Tibial artery (tissue), 4 donors: Measurements from ENCODE around the gene TP53.
"Not testable (repeated sequence)": the region's sequence is repeated elsewhere in the genome, so short reads cannot be mapped to it uniquely, and the experiment has no call there.

Source experiments
- DNase-seq, 2 donors: peaks; one replicate each; pipeline ENCODE4 v3.0.0-alpha.2; 2019
- H3K27ac ChIP-seq, 2 donors: fragments of 200-600 bp; sonication (generic) in 1 of 2; 1 replicate in 1 of 2; 2 replicates in 1 of 2; pipeline ENCODE4 v1.5.1; 2018 to 2019; ENCODE audit warnings: mild to moderate bottlenecking in 1 of 2
- H3K27me3 ChIP-seq, 2 donors: fragments of 200-600 bp; sonication (generic) in 1 of 2; one replicate each; pipeline versions ENCODE4 v1.5.1 to v1.6.0; 2016 to 2019
- H3K36me3 ChIP-seq, 3 donors: fragments of 200-600 bp; sonication (generic) in 2 of 3; one replicate each; pipeline ENCODE4 v1.5.1; 2016 to 2019; ENCODE audit warnings: mild to moderate bottlenecking in 2 of 3
- H3K4me1 ChIP-seq, 4 donors: fragments of 200-600 bp; sonication (generic) in 2 of 4; 1 replicate in 3 of 4; 2 replicates in 1 of 4; pipeline ENCODE4 v1.5.1; 2016 to 2019
- H3K4me3 ChIP-seq, 2 donors: fragments of 200-600 bp; sonication (generic) in 1 of 2; 1 replicate in 1 of 2; 2 replicates in 1 of 2; pipeline ENCODE4 v1.5.1; 2018 to 2019; ENCODE audit warnings: mild to moderate bottlenecking in 2 of 2
- H3K9me3 ChIP-seq, 3 donors: fragments of 200-600 bp; sonication (generic) in 1 of 3; one replicate each; pipeline ENCODE4 v1.5.1; 2016 to 2019
- intact Hi-C: fragments of 100-400 bp; cut with DNase I; formaldehyde crosslinking; loops from one replicate; pipeline ENCODE4 v1.15.0; 2023; ENCODE audit warnings: low total_unique reads
- TF ChIP-seq, protein P1 (sequence below), 2 experiments: fragments of 200-600 bp in 1 of 2; fragments of 450-650 bp in 1 of 2; IDR thresholded peaks; one replicate each; pipeline ENCODE4 v1.5.1; 2017 to 2019; ENCODE audit warnings: antibody characterized with exemption in 2 of 2, mild to moderate bottlenecking in 1 of 2, moderate library complexity in 1 of 2

The TP53 gene

DNA sequence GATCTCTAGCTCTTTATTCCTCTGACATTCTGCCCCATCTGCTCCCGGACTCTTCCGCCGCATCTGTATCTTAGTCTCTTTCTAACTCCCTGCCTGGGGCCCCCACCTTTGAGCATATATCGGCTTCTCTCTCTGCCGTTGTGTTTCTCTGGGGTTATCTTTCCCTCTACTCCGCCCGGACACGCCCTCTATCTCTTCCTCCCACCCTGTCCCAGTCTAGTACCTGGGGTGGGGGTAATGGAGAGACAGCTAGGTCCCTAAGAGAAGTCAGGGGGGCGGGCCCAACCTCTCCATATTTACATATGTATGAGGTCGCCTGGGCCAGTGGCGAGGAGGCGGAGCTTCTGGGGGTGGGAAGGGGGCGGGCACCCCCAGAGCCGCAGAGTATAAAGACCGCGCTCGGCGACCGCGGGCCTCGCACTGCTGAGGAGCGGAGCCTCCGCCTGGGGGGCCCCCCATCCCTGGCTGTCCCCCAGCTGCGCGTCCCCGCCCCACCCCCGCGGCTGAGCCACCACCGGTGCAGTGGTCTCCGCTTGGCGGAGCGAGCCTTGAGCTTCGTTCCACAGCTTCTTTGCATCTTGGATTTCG lies 36.7 kb downstream of the TP53 start, which contains the start of gene ATP1B2:
ATP1B2 (plus strand) TSS at position 418 of the 588 bp plus-strand sequence. CDS start 593 bp downstream, outside the sequence.
- TF ChIP-seq, protein P1, sequence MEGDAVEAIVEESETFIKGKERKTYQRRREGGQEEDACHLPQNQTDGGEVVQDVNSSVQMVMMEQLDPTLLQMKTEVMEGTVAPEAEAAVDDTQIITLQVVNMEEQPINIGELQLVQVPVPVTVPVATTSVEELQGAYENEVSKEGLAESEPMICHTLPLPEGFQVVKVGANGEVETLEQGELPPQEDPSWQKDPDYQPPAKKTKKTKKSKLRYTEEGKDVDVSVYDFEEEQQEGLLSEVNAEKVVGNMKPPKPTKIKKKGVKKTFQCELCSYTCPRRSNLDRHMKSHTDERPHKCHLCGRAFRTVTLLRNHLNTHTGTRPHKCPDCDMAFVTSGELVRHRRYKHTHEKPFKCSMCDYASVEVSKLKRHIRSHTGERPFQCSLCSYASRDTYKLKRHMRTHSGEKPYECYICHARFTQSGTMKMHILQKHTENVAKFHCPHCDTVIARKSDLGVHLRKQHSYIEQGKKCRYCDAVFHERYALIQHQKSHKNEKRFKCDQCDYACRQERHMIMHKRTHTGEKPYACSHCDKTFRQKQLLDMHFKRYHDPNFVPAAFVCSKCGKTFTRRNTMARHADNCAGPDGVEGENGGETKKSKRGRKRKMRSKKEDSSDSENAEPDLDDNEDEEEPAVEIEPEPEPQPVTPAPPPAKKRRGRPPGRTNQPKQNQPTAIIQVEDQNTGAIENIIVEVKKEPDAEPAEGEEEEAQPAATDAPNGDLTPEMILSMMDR (IDR thresholded peaks at IDR 0.05) = no peak
- intact Hi-C loops = no loop called here
- peak in 1 of 2 donors; percentile 59 for DNase-seq
- Histone ChIP-seq H3K9me3 (no peaks in the 10 kb centered on the region), H3K27me3 (peaks cover 0 to 62% of the 10 kb centered on the region in 2 donors), H3K4me1 (peaks cover 0 to 23% (median 20%) of the 10 kb centered on the region in 4 donors), H3K27ac (no peak within 1 kb of the TSS), H3K36me3 (no peaks in the 10 kb centered on the region), H3K4me3 (peak within 1 kb of the TSS; percentile 12 to 48)

DNA sequence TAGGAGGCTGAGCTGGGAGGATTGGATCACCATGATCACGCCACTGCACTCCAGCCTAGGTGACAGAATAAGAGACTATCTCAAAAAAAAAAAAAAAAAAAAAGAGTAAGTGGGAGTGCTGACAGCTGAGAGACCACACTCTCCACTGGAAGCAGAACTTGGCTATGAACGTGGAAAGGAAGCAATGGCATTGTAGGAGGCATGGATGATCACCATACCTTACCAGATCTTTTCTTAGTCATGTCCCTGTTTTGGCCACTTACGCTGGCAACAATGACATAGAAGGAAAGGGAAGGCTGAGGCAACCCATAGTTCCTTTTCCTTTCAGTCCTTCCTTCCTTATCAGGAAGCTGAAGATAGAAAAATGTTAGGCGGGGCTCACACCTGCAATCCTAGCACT lies 40.3 kb downstream of the TP53 start:
- H3K36me3 ChIP-seq = no peaks in the 10 kb centered on the region
- no peak overlapping the region for H3K4me3 ChIP-seq
- H3K4me1 ChIP-seq = peaks cover 0 to 22% (median 20%) of the 10 kb centered on the region in 4 donors
- DNase-seq = no peak
- intact Hi-C loops = no loop called here
- TF ChIP-seq, protein P1 (IDR thresholded peaks at IDR 0.05) = no peak
- H3K27me3 ChIP-seq = peaks cover 0 to 63% of the 10 kb centered on the region in 2 donors
- H3K9me3 ChIP-seq = no peaks in the 10 kb centered on the region
- no peak overlapping the region for H3K27ac ChIP-seq

DNA sequence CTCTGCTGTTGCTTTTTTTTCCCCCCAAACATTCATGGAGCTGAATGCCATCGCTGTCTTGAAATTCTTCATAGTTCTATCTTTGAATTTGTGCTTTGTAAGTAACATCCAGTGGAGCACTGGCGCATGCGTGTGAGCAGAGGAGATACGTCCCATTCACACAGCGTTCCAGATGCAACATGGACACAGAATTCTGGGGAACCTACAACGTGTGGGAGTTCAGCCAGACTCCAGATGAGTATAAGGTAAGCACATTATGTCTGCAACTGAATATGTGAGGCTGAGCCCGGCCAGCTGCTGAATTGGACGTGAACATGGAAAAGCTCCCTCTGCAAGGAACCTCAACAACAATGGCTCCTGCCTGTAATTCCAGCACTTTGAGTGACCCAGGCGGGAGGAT lies 40.8 kb downstream of the TP53 start:
- no peak overlapping the region for H3K4me3 ChIP-seq
- H3K27ac ChIP-seq = no peak overlapping the region
- peaks cover 0 to 58% of the 10 kb centered on the region in 2 donors for H3K27me3 ChIP-seq
- H3K9me3 ChIP-seq = no peaks in the 10 kb centered on the region
- intact Hi-C loops = no loop called here
- peaks cover 0 to 17% (median 15%) of the 10 kb centered on the region in 4 donors for H3K4me1 ChIP-seq
- TF ChIP-seq, protein P1 (IDR thresholded peaks at IDR 0.05) = no peak
- no peak for DNase-seq
- H3K36me3 ChIP-seq = no peaks in the 10 kb centered on the region

DNA sequence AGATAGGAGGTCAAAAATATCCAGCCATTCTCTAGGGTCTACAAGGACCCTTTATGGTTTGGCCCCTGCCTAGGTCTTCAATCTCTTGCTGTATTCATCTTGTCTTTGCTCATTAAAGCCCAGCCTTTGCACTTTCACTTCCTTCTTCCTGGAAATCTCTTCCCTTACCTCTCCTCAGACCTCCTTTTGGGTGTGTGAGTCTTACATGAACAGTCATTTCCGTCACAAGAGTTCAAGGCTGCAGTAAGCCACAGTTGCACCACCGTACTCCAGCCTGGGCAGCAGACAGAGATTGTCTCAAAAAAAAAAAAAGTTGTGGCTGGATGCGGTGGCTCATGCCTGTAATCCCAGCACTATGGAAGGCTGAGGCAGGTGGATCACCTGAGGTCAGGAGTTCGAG lies 42.5 kb downstream of the TP53 start:
- intact Hi-C loops = no loop called here
- Histone ChIP-seq H3K27me3 (peaks cover 0 to 41% of the 10 kb centered on the region in 2 donors), H3K4me1 (no peaks in the 10 kb centered on the region), H3K27ac (no peak overlapping the region), H3K9me3 (no peaks in the 10 kb centered on the region), H3K4me3 (no peak overlapping the region), H3K36me3 (no peaks in the 10 kb centered on the region)
- no peak for DNase-seq
- TF ChIP-seq, protein P1 (IDR thresholded peaks at IDR 0.05) = no peak

DNA sequence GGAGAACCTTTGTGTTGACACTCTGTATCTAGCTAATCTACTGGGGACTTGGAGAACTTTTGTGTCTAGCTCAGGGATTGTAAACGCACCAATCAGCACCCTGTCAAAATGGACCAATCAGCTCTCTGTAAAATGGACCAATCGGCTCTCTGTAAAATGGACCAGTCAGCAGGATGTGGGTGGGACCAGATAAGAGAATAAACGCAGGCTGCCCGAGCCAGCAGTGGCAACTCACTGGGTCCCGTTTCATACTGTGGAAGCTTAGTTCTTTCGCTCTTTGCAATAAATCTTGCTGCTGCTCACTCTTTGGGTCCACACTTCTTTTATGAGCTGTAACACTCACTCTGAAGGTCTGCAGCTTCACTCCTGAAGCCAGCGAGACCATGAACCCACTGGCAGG lies 45.7 kb downstream of the TP53 start:
- H3K27me3 ChIP-seq = peaks cover 0 to 18% of the 10 kb centered on the region in 2 donors
- H3K4me3 ChIP-seq, intact Hi-C loops, H3K4me1 ChIP-seq, DNase-seq, H3K9me3 ChIP-seq, H3K36me3 ChIP-seq, H3K27ac ChIP-seq: not testable (repeated sequence)

DNA sequence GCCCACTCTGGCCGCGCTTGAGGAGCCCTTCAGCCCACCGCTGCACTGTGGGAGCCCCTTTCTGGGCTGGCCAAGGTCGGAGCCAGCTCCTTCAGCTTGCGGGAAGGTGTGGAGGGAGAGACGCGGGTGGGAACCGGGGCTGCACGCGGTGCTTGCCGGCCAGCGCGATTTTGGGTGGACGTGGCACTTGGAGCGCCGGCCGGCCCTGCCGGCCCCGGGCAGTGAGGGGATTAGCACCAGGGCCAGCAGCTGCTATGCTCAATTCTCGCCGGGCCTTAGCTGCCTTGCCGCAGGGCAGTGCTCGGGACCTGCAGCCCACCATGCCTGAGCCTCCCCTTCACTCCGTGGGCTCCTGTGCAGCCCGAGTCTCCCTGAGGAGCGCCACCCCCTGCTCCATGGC lies 46.5 kb downstream of the TP53 start:
- no peaks in the 10 kb centered on the region for H3K36me3 ChIP-seq
- no peaks in the 10 kb centered on the region for H3K4me1 ChIP-seq
- TF ChIP-seq, protein P1 (IDR thresholded peaks at IDR 0.05) = no peak
- intact Hi-C loops = no loop called here
- no peak for DNase-seq
- peaks cover 0 to 15% of the 10 kb centered on the region in 2 donors for H3K27me3 ChIP-seq
- H3K4me3 ChIP-seq = no peak overlapping the region
- no peaks in the 10 kb centered on the region for H3K9me3 ChIP-seq
- H3K27ac ChIP-seq = no peak overlapping the region
